Endodermal cell (in vitro differentiated cells): ENCODE data around the gene NUP214. TPM values are rescaled to one million over a fixed set of nuclear protein-coding genes. Genes with fewer than 3 reads are reported as not detected.

Experiments
- DNase-seq: peaks from one replicate; pipeline ENCODE4 v3.0.0-alpha.2; 2017
- H3K27ac ChIP-seq: 2 replicates; pipeline ENCODE4 v1.5.1; 2013; ENCODE audit warnings: mild to moderate bottlenecking, low read depth, low read length, moderate library complexity
- H3K27me3 ChIP-seq: 2 replicates; pipeline ENCODE4 v1.6.1; 2013; ENCODE audit warnings: mild to moderate bottlenecking, low read length, moderate library complexity; ENCODE audit not compliant: insufficient read depth, control insufficient read depth, poor library complexity, severe bottlenecking
- H3K36me3 ChIP-seq: 2 replicates; pipeline ENCODE4 v1.7.0; 2013; ENCODE audit warnings: mild to moderate bottlenecking, low read length, moderate library complexity; ENCODE audit not compliant: control insufficient read depth, insufficient read depth
- H3K4me1 ChIP-seq: one replicate; pipeline ENCODE4 v1.7.0; 2013; ENCODE audit warnings: low read length; ENCODE audit not compliant: control insufficient read depth, insufficient read depth
- H3K4me3 ChIP-seq: 2 replicates; pipeline ENCODE4 v1.5.1; 2013; ENCODE audit warnings: mild to moderate bottlenecking, low read length, moderate library complexity
- H3K9ac ChIP-seq: 2 replicates; pipeline ENCODE4 v1.6.1; 2013; ENCODE audit warnings: mild to moderate bottlenecking, low read length, moderate library complexity; ENCODE audit not compliant: poor library complexity, severe bottlenecking; ENCODE audit errors: extremely low read depth
- H3K9me3 ChIP-seq: 2 replicates; pipeline ENCODE4 v1.6.1; 2013; ENCODE audit warnings: mild to moderate bottlenecking, low read length, moderate library complexity; ENCODE audit not compliant: control insufficient read depth
- H3K27ac Mint-ChIP-seq: 2 replicates; pipeline ENCODE4 v1.8.0; 2020; ENCODE audit warnings: mixed read lengths
- H3K27me3 Mint-ChIP-seq: 2 replicates; pipeline ENCODE4 v1.8.0; 2021; ENCODE audit warnings: mild to moderate bottlenecking, mixed read lengths; ENCODE audit not compliant: insufficient read depth
- H3K36me3 Mint-ChIP-seq: 2 replicates; pipeline ENCODE4 v1.8.0; 2020; ENCODE audit warnings: low read depth, mixed read lengths
- H3K4me1 Mint-ChIP-seq: 2 replicates; pipeline ENCODE4 v1.8.0; 2020; ENCODE audit warnings: mixed read lengths
- H3K4me3 Mint-ChIP-seq: 2 replicates; pipeline ENCODE4 v1.8.0; 2020; ENCODE audit warnings: mild to moderate bottlenecking, moderate library complexity, mixed read lengths
- H3K9me3 Mint-ChIP-seq: 2 replicates; pipeline ENCODE4 v1.8.0; 2020; ENCODE audit warnings: mild to moderate bottlenecking, mixed read lengths
- CTCF ChIP-seq: fragments of 200-600 bp; sonication (generic); conservative IDR thresholded peaks from 2 replicates; pipeline ENCODE4 v1.5.0; 2021; ENCODE audit warnings: antibody characterized with exemption, mild to moderate bottlenecking
- WGBS, 2 experiments: methylation state at CpG; one replicate each; pipeline versions ENCODE4 v1.1.5 to v1.1.7; 2013; ENCODE audit warnings: missing lambda C conversion rate in 2 of 2, mixed read lengths in 1 of 2; ENCODE audit not compliant: insufficient coverage in 1 of 2, insufficient read length in 1 of 2; 5-methylcytosine and 5-hydroxymethylcytosine counted together
- total RNA-seq, 2 donors: library from RNA; stranded (reverse); fragmentation: NEBNext Ultra II Directional in 1 of 2; extraction: Animal tissue kit (Norgen Biotek cat#: 25700) in 1 of 2; gene quantifications; 2 replicates in 1 of 2; 3 replicates in 1 of 2; pipeline ENCODE4 v1.2.1, GENCODE V29; 2021

Gene NUP214
- total RNA-seq, 2 donors from 2014 or later, result 56.7 to 59.9 TPM

GRCh38 chr9:131082774-131083512 lies 42.4 kb upstream of the NUP214 start:
- Mint-ChIP-seq H3K27me3 (no peaks in the 10 kb centered on the region), H3K4me1 (no peaks in the 10 kb centered on the region), H3K4me3 (no peak overlapping the region), H3K27ac (no peak overlapping the region), H3K9me3 (no peaks in the 10 kb centered on the region), H3K36me3 (peaks cover 20% of the 10 kb centered on the region)
- WGBS, 2 experiments, result 72 to 79% methylated on average over 9 to 11 of the region's 11 CpGs
- Histone ChIP-seq H3K27ac (no peak overlapping the region), H3K9me3 (no peaks in the 10 kb centered on the region), H3K4me3 (no peak overlapping the region), H3K4me1 (no peaks in the 10 kb centered on the region), H3K27me3 (no peaks in the 10 kb centered on the region), H3K9ac (no peak overlapping the region), H3K36me3 (no peaks in the 10 kb centered on the region)
- TF ChIP-seq CTCF, result no peak
- DNase-seq, result no peak

GRCh38 chr9:131084661-131085369 lies 40.6 kb upstream of the NUP214 start:
- 89 to 93% methylated on average over 7 to 8 of the region's 8 CpGs for WGBS, 2 experiments
- Mint-ChIP-seq H3K27me3 (no peaks in the 10 kb centered on the region), H3K36me3 (peaks cover 20% of the 10 kb centered on the region), H3K27ac (no peak overlapping the region), H3K4me3 (no peak overlapping the region), H3K4me1 (no peaks in the 10 kb centered on the region), H3K9me3 (no peaks in the 10 kb centered on the region)
- H3K27me3 ChIP-seq, result no peaks in the 10 kb centered on the region
- H3K9me3 ChIP-seq, result no peaks in the 10 kb centered on the region
- no peak overlapping the region for H3K4me3 ChIP-seq
- DNase-seq, result no peak
- no peak for TF ChIP-seq CTCF
- H3K36me3 ChIP-seq, result no peaks in the 10 kb centered on the region
- H3K9ac ChIP-seq, result no peak overlapping the region
- no peak overlapping the region for H3K27ac ChIP-seq
- H3K4me1 ChIP-seq, result no peaks in the 10 kb centered on the region

GRCh38 chr9:131085370-131086122 lies 39.8 kb upstream of the NUP214 start:
- no peak for TF ChIP-seq CTCF
- WGBS, 2 experiments, result 85 to 94% methylated on average over 15 to 23 of the region's 23 CpGs

More at GRCh38 chr9:131085370-131086122, 39.8 kb upstream of the NUP214 start:
- no peak overlapping the region for H3K4me3 ChIP-seq
- no peaks in the 10 kb centered on the region for H3K9me3 ChIP-seq
- Mint-ChIP-seq H3K27me3 (no peaks in the 10 kb centered on the region), H3K4me1 (no peaks in the 10 kb centered on the region), H3K4me3 (no peak overlapping the region), H3K36me3 (peaks cover 20% of the 10 kb centered on the region), H3K27ac (no peak overlapping the region), H3K9me3 (no peaks in the 10 kb centered on the region)
- no peak overlapping the region for H3K9ac ChIP-seq
- no peaks in the 10 kb centered on the region for H3K36me3 ChIP-seq
- no peaks in the 10 kb centered on the region for H3K27me3 ChIP-seq
- no peaks in the 10 kb centered on the region for H3K4me1 ChIP-seq
- DNase-seq, result no peak
- no peak overlapping the region for H3K27ac ChIP-seq
